Measurements from ENCODE around the gene CNTNAP2.

DNA sequence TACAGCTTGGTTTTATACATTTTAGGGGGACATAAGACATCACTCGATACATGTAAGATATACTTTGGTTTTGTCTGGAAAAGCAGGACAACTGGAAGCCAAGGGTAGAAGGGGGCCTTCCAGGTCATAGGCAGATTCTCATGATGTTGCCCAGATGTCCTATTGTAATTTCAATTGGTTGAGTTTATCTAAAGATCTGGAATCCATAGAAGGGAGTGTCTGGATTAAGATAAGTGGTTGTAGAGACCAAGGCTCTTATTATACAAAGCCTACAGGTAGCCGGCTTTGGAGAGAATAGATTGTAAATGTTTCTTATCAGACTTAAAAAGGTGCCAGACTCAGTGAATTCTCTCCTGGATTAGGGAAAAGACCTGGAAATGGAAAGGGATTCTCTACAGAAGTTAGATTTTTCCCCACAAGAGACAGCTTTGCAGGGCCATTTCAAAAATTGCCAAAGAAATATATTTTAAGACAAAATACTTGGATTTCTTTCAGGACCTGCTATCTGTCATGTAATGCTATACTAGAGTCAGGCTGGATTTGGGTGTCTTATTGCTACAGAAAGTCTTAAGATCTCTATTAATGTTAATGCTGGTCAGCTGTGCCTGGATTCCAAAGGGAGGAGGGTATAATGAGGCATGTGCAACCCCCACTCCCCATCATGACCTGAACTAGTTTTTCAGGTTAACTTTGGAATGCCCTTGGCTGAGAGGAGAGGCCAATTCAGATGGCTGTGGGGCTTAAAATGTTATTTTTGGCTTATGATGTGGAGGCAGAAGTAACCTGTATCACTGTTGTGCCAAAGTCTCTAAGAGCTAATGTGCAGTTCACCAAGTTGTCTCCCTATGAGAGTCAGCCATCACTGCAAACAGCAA is 1962.8 kb downstream of the CNTNAP2 start:
- no peak for TF ChIP-seq POLR2AphosphoS5 (IDR thresholded peaks at IDR 0.05; ENCODE audit: low read depth, low read length)
- no peak for TF ChIP-seq TAF1 (IDR thresholded peaks at IDR 0.05; ENCODE audit: low read depth, low read length)
- no peak for TF ChIP-seq POLR2A (IDR thresholded peaks at IDR 0.05; ENCODE audit: low read depth, low read length)
- no peak for TF ChIP-seq SPI1 (IDR thresholded peaks at IDR 0.05; ENCODE audit: low read depth, low read length)
- no peak for TF ChIP-seq PAX5 (IDR thresholded peaks at IDR 0.05; ENCODE audit: insufficient read depth, low read length, severe bottlenecking)
